RCC 7860 (cell line): ENCODE measurements around the gene SIAH1.
"Not testable (repeated sequence)": the region's sequence is repeated elsewhere in the genome, so short reads cannot be mapped to it uniquely, and the experiment has no call there.

ENCODE experiments used
- DNase-seq: peaks from one replicate; pipeline ENCODE4 v3.0.0-alpha.2; 2015; ENCODE audit warnings: low spot score
- FAIRE-seq: peaks from 2 replicates; lab custom pipeline; 2012; peaks lifted over from hg19 to GRCh38; lab: Jason Lieb, UNC

The SIAH1 gene, protein sequence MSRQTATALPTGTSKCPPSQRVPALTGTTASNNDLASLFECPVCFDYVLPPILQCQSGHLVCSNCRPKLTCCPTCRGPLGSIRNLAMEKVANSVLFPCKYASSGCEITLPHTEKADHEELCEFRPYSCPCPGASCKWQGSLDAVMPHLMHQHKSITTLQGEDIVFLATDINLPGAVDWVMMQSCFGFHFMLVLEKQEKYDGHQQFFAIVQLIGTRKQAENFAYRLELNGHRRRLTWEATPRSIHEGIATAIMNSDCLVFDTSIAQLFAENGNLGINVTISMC

DNA sequence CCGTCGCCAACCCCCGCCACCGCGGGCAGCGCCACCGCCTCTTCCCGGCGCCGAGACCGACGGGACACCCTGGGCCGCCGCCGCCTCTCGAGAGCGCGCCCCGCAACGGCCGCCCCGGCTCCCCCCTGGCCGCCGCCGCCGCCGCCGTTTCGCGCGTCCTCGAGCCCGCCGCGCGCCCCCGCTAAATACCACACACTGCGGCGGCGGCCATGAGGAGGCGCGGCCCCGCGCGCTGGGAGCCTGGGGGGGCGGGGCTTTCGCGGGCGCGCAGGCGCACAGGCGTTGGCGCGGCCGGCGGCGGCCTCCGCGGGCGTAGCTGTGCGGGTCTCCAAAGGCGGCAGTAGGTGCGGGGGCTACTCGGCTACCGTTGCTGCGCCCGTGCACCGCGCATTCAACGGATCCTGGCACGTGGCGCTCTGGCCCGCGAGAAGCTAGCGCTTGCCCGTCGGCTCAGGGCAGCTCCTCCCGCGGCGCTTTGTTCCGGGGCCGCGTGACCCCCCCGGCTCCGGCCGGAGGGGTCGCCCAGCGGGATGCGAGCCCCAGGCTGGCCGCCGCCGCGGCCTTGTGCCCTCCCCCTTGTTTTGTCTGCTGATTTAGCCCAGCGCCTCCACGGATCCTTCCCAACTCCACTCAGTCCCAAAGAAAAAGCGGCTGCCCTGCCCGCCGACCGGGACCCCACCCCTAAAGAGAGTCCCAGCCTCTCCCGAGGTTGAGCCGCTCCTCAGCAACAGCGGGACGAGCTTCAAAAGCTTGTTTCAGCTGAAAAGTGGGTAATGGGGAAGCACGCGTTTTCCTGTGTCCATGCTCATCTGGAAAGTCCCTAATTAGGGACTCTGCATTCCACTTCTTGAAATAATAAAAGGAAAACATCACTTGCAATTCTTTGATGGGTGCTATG lies at the start of gene SIAH1:
SIAH1 (minus strand) TSS at position 161 of the 898 bp plus-strand sequence. CDS start 22,985 bp downstream, outside the sequence.
- DNase-seq (peak; percentile 56), FAIRE-seq (no peak)

DNA sequence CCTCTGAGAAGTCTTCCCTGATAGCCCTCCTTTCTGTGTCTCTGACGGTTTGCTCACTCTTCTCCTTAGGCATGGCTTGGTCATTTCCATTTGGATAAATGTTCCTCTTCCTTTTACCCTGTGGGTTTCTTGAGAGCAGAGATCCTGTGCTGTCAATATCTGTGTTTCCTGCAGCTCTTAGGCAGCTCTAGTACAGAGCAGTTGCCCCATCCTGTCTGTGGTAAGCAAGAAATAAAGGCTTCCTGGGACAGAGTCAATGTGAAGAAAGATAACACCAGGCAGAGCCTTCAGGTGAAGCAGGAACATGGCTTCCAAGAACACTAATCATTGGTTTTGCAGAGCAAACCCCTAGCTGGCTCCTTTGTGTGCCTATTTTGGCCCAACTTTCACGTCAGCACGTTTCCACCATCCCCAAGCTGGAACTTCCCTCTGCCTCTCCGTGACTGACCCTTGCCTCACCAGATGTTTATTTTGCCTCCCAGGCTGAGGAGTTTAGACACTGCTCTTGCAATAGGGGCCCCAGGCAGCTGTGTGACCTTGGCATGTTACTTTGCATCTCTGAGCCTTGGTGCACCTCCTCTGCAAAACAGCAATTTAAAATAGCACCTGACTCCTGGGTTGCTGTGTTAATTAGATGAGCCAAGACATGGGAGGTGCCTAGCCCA lies 49.6 kb upstream of the SIAH1 start:
- DNase-seq (no peak), FAIRE-seq (no peak)

DNA sequence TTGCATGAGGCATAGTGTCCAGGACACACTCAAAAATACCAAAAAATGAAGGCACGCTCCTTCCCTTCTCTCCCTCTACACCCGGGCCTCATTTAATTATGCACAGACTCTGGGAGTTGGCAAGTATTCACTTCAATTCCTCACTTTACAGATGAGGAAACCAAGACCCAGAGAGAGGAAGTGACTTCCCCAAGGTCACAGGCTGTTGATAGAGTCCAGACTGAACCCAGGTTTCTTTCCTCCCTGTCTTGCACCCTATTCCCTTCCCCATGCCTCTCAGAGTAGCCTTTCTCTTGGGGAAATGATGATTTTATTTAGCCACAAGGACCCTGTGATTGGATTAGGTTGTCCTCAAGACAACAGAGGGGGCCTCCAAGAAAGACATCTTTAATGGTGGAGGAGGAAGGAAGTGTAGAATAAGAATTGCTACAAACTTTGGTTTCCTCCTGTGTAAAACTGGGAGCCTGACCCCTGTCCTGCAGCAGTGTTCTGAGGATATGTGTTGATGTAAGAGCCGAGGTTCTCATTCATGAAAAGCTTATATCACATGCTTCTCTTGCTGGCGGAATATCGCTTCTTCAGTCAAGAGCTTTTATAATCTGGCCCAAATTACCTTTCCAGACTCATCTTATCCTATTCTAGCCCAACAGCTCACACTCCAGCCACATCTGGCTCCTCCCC lies 48.8 kb upstream of the SIAH1 start:
- DNase-seq, result no peak
- no peak for FAIRE-seq

DNA sequence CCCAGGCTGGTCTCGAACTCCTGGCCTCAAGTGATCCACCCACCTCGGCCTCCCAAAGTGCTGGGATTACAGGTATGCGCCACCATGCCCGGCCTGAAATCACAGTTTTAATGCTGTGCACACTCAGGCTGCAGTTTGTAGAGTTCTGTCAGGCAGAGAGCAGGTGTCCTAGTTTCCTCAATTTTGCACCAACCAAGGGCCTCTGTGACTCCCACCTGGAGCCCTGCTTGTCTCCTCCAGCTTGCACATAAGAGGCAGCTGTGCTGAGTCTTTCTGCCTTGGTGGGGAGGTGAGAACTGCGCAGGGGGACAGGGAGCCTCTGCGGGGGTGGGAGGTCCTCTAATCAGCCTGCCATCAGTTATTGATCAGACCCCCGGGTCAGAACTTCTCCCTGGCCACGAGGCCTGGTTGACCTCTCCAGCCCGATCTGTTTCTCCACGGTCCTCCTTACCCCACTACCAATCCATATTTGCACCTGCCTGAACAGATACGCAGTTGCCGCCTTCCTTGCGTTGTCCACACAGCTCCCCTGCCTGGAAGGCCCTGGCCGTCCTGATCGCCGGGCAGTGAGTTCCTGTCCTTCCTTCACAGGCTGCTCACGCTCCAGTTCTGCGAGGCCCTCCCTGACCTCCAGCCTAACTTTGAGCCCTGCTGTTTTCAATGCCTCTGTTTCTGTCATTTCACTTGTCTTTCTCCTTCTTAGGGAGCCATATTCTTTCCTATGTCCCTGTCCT lies 48.1 kb upstream of the SIAH1 start:
- no peak for DNase-seq
- no peak for FAIRE-seq

DNA sequence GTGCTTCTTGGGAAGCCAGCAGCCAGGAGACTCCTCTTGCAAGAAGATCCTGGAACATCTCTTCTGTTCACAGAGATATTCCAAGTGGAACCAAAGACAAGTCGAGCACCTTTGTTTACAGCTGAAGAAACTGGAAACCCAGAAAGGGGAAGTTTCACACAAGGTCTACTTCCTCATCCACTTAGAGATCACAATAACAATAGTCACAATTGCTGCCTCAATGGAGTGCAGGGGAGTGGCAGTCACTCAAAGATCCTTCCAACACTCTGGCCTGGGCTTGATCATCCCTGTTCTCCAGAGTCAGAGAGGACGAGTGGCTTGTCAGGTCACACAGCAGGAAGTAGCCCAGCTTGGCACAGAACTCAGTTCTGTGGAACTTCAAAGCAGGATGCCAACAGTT lies 46.9 kb upstream of the SIAH1 start:
- no peak for DNase-seq
- no peak for FAIRE-seq

DNA sequence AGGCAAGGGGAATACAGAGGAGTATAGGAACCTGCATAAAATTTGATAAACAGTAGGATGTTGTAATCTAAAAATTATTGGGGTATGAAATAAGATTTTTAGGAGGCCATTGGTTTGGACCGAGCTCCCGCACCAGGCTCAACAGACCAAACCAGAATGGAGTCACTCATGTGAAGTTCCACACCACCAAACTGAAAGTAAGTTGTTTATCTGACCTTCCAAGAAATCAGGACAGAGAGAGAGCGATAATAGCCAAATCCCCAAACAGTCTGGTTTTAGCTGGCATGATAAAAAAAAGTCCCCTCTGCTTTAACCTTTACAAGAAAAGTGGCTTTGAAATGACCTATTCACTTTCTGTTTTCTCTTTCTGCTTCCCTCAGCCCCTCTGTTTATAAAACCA lies 45.7 kb upstream of the SIAH1 start:
- no peak for FAIRE-seq

DNA sequence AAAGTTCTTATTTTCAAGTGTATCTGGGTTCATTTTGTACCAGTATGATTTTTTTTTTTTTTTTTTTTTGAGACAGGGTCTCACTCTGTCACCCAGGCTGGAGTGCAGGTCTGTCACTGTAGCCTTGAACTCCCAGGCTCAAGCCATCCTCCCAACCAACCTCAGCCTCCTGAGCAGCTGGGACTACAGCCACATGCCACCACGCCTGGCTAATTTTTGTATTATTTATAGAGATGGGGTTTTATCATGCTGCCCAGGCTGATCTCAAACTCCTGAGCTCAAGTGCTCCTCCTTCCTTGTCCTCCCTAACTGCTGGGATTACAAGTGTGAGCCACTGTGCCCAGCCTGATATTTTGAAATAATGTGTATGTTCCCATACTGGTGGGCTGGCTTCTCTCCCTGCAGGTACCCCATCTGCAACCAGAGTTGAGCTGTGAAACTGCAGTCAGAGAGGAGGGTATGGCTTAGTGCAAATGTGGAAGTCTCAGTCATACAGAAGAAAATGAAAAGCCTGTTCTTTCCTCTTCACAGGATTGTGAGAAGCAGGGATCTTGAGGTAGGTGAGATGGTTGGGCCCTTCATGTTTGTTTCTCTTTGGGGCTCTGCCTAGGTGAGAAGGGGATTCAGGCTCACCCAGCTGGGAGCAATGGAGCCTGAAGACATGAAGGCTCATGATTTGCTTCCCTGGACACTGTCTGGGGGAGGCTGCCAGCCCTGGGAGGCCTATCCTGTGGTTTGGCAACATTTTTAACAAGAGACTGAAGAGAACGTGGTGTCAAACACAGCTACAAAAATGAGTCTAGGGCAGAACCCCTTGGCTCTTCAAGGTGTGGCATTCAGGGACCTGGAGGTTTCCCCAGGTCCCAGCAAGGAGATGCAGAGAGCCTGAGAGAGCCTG lies 41.3 kb upstream of the SIAH1 start:
- FAIRE-seq (no peak), DNase-seq (no peak)

More for the DNA sequence above, 45.7 kb upstream of the SIAH1 start:
- no peak for DNase-seq

DNA sequence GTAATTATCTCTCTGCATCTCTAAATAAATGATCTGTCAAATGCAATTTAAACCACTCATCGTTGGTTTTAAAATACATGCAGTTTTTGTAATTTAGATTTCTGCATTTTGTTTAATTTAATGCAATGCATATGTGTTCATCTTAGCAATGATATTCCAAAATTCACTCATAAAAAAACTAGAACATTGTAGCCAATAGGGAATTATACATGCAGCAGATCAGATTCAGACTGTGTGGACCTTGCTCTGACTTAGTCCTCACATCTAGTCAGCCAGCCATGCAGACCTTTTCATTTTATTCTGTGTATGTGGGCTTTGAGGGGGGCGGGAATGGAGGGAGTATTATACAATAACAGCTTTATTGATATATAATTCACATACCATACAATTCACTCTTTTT lies 37.3 kb upstream of the SIAH1 start:
- DNase-seq (no peak), FAIRE-seq (no peak)

DNA sequence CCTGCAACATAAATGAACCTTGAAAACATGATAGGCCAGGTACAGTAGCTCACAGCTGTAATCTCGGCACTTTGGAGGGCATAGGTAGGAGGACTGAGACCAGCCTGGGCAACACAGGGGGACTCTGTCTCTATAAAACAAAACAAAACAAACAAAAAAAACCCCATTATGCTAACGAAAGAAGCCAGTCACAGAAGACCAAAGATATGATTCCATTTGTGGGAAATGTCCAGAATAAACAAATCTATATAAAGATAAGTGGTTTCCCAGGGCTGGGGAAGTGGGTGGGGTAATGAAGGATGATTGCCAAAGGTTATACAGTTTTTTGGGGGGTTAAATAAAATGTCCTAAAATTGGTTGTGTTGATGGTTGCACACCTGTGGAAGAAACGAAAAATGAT lies 36.5 kb upstream of the SIAH1 start:
- DNase-seq, result no peak
- no peak for FAIRE-seq

DNA sequence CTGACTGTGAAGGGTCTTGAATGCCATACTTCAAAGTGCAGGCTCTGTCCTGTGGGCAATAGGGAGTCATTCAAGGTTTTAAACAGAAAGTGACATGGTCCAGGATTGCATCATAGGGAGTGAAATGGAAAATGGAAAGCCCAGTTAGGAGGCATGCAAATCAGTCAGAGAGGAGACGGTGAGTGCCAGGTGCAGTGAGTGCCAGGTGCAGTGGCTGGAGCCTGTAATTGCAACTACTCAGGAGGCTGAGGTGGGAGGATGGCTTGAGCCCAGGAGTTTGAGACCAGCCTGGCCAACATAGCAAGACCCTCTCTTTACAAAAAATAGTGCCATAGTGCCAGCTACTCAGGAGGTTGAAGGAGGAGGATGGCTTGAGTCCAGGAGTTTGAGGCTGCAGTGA lies 35.2 kb upstream of the SIAH1 start:
- DNase-seq (no peak), FAIRE-seq (no peak)

DNA sequence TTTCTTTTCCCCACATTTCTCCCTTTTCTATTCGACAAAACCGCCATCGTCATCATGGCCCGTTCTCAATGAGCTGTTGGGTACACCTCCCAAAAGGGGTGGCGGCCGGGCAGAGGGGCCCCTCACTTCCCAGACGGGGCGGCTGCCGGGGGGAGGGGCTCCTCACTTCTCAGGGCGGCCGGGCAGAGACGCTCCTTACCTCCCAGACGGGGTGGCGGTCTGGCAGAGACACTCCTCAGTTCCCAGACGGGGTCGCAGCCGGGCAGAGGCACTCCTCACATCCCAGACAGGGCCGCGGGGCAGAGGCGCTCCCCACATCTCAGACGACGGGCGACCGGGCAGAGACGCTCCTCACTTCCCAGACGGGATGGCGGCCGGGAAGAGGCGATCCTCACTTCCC lies 31.4 kb upstream of the SIAH1 start:
- FAIRE-seq, DNase-seq: not testable (repeated sequence)

DNA sequence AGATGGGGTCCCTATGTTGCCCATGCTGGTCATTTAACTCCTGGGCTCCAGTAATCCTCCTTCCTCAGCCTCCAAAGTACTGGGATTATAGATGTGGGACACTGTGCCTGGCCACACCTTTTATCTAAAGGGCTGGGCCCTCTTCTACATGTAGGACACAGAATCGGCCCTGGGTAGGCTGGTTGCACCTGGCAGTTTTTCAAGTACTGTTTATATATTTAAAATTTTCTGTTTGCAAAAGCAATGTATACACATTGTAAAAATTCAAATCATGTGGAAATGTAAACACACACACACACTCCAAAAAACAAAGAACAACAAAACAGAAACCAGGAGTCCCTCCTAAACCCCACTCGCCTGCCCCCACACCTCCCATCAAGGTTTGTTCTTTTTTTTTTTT lies 28.1 kb upstream of the SIAH1 start:
- DNase-seq (no peak), FAIRE-seq (no peak)

DNA sequence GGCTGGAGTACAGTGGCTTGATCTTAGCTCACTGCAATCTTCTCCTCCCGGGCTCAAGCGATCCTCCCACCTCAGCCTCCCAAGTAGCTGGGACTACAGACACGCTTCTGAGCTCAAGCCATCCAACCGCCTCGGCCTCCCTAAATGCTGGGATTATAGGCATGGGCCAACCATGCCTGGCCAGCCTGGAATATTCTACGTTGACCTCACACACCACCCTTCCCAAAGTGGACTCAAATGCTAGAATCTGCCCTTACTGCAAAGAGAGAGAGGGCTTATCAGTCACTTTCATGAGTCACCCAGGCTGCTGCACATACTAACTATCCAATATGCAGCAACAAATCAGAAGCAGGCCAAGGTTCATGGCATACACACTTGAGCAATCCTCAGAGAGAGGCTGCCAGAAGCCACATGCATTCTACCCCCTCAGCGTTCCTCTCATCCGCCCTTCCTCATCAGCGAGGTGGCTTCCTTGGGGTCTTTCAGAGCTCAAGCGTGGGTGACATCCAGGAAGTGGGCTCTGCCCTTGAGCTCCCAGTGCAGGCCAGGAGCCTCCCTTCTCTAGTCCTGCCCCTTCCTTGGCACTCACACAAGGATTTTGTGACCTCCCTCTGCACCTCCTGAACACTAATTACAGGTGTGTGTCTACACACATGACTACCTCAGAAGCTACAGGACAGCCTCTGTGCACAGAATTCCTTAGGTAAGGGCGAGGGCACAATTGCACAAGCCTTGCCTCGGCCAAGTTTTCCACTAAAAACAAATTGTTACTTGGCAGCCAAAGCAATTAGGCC lies 24.8 kb upstream of the SIAH1 start:
- FAIRE-seq, result peak; percentile 92
- DNase-seq, result peak; percentile 88

DNA sequence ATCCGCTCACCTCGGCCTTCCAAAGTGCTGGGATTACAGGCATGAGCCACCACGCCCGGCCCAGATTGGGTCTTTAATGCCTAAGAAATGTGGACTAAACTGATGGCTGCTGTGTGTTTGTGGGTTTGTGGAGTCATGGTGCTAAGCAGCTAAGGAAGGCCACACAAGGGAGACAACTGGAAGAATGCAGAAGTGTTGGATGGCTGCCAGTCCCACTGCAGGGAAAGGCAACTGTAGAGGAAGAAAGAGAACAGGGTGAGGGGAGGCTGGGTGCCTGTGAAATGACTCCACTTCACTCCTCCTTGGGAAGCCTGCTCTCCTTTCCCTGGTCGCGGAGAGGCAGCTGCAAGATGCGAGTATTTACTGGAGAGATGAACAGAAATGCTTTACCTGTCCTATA lies 23.5 kb upstream of the SIAH1 start:
- DNase-seq (peak; percentile 76), FAIRE-seq (peak; percentile 75)

DNA sequence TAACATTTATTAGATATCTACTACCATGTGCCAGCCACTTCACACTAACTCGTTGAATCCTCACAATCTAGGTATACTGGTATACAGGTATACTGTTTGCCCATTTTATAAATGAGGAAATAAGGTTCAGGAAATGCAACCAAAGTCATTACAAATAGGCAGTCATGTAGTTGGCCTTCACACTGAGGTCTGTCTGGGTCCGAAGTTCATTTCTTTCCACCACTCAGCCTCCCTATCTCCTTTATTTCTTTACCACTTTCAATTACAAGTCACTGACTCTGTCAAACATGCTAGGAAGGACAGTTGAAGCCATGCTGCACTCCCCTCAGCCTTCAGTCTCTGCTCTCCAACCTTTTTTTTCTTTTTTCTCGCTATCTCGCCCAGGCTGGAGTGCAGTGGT lies 20.7 kb upstream of the SIAH1 start:
- DNase-seq, result no peak
- no peak for FAIRE-seq

DNA sequence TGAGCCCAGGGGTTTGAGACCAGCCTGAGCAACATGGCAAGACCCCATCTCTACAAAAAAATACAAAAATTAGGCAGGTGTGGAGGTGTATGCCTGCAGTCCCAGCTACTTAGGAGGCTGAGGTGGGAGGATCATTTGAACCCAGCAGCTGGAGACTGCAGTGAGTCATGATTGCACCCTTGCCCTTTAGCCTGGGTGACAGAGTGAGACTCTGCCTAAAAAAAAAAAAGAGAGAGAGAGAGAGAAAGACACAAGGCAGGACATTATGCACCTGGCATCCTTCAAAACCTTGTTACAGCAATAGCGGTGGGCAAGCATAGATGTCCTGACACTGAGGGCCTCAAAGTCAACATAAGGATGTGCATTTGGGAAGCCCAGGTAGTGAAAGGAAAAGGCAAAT lies 19.9 kb upstream of the SIAH1 start:
- no peak for DNase-seq
- FAIRE-seq, result no peak

DNA sequence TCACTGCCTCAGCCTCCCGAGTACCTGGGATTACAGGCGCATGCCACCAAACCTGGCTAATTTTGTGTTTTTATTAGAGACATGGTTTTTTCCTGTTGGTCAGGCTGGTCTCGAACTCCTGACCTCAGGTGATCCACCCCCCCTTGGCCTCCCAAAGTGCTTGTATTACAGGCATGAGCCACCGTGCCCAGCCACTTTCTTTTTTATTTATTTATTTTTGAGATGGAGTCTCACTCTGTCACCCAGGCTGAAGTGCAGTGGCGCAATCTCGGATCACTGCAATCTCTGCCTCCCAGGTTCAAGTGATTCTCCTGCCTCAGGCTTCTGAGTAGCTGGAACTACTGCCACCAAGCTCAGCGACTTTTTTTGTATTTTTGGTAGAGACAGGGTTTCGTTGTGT lies 17.3 kb upstream of the SIAH1 start:
- not testable (repeated sequence) for DNase-seq, FAIRE-seq

DNA sequence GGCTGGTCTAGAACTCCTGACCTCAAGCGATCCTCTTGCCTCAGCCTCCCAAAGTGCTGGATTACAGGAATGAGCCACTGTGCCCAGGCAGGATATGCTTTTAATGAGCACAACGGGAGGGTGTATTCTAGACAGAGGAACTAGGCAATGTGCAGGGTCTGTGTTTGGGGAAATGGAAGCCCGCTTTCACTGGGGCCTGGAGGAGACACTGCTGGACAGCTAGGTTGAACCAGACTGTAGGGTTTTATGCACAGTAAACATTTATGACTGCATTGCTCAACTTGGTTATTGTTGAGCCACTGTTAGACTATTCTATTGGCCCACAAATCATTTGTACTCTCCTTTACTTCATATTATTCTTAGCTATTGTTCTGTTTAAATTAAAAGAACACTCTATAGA lies 10.2 kb upstream of the SIAH1 start:
- FAIRE-seq (no peak), DNase-seq (no peak)

DNA sequence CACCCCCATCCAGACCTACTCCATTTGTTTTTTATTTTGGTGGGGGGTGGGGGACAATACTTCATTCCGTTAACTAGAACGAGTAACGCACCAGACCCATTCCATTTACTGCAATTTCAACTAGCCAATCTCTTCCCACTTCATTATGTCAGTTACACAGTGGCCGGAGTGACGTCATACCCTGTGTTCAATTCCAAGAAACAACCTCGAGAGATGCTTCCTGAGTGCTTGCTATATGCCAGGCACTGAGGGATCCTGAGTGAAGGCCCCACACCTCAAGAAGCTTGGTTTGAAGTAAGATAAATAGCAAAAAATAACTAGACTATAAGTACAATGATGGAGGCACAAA lies 9.1 kb upstream of the SIAH1 start:
- FAIRE-seq (no peak), DNase-seq (no peak)
